Activated CD4-positive, alpha-beta memory T cell treated with anti-CD3 and anti-CD28 coated beads, Interleukin-2, amount 10 ng/mL, durations not matched to agents 7 days and 5 days (primary cell): Measurements from ENCODE around the gene AMPD2. TPM values are rescaled to one million over a fixed set of nuclear protein-coding genes. Genes with fewer than 3 reads are reported as not detected.

Experiments used
- CTCF ChIA-PET: fragments of 350-600 bp; sonication (Branson Sonifier 250); formaldehyde crosslinking; loops from one replicate; lab custom pipeline; 2021; ENCODE audit warnings: antibody characterized with exemption, inconsistent platforms; lab: Charles Lee
- POLR2A ChIA-PET: fragments of 350-600 bp; sonication (Branson Sonifier 250); formaldehyde crosslinking; loops from one replicate; lab custom pipeline; 2021; ENCODE audit warnings: antibody characterized with exemption; lab: Charles Lee
- DNase-seq: peaks from one replicate; pipeline ENCODE4 v3.0.0-alpha.2; 2020
- H3K27ac Mint-ChIP-seq: one replicate; pipeline ENCODE4 v1.8.0; 2021; ENCODE audit warnings: mild to moderate bottlenecking, mixed read lengths
- H3K27me3 Mint-ChIP-seq: one replicate; pipeline ENCODE4 v1.8.0; 2021; ENCODE audit warnings: mixed read lengths
- H3K36me3 Mint-ChIP-seq: one replicate; pipeline ENCODE4 v1.8.0; 2021; ENCODE audit warnings: low read depth, mixed read lengths
- H3K4me1 Mint-ChIP-seq: one replicate; pipeline ENCODE4 v1.8.0; 2021; ENCODE audit warnings: mixed read lengths
- H3K4me3 Mint-ChIP-seq: one replicate; pipeline ENCODE4 v1.8.0; 2021; ENCODE audit warnings: mild to moderate bottlenecking, mixed read lengths
- H3K9me3 Mint-ChIP-seq: one replicate; pipeline ENCODE4 v1.8.0; 2021; ENCODE audit warnings: mixed read lengths
- total RNA-seq, 2 experiments: library from RNA; stranded (reverse); gene quantifications; one replicate each; pipeline ENCODE4 v1.2.3, GENCODE V29; 2021

AMPD2 gene
- total RNA-seq: 100 to 1,000 TPM; 110 to 122 TPM

DNA sequence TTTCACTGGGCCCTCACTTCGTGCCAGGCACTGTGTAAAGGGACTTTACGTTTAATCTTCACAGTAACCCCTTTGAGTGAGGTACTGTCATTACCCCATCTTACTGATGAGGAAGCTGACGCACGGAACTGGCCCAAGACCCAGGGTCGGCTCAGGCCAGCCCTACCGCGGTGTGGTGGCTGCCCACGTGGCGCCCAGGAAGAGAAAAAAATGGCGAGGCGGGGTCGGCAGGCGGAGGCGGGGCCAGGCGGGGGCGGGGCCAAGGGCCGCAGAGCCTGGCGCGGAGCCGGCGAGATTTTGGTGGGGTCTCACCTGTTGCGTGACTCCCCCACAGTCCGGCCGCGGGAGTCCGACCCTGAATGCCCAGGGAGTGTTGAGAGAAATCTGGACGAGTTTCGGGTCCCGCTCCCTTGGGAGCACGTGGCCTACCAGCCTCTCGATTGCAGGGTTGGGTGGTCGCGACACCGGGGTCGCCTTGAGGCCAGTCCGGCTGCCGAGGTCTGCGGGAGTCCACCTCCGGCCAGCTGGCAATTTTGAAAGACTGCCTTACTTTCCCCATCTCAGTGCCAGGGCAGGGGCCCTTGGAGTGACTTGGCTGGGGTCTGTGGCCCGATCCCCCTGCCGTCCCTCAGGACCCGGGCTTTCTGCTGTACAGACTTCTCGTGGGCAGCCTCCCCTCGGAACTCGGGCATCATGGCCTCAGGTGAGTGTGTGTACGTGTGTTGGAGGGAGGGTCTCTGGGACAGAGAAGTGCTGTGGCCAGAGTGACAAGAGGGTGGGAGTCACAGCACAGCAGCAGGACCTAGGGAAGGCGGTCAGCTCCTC, at the start of gene AMPD2, which contains the start of gene GNAT2:
AMPD2 (plus strand) TSS at position 262 of the 825 bp plus-strand sequence. CDS start 1,339 bp downstream, outside the sequence.
GNAT2 (minus strand) TSS at position 41 of the 825 bp plus-strand sequence. CDS start 6,746 bp downstream, outside the sequence.
- no peaks in the 10 kb centered on the region for H3K27me3 Mint-ChIP-seq
- ChIA-PET CTCF (interaction anchor here (1.0 to 3.1 kb wide), 12 partner anchors 11 to 365 kb away, joined by 3 to 17 read pairs (median 4); partner anchors contain the start of genes AHCYL1 and GNAI3), POLR2A (interaction anchor here (0.7 to 8.5 kb wide), 15 partner anchors 10 to 415 kb away, joined by 3 to 106 read pairs (median 5); partner anchors contain the start of genes ATXN7L2, GNAI3, PSMA5 and SARS1)
- peak within 1 kb of the TSS; percentile 97 for H3K4me3 Mint-ChIP-seq
- peaks cover 73% of the 10 kb centered on the region for H3K4me1 Mint-ChIP-seq
- peak; percentile 78 for DNase-seq
- H3K27ac Mint-ChIP-seq: peak within 1 kb of the TSS; percentile 93
- H3K36me3 Mint-ChIP-seq: peaks cover 5% of the 10 kb centered on the region
- H3K9me3 Mint-ChIP-seq: no peaks in the 10 kb centered on the region

DNA sequence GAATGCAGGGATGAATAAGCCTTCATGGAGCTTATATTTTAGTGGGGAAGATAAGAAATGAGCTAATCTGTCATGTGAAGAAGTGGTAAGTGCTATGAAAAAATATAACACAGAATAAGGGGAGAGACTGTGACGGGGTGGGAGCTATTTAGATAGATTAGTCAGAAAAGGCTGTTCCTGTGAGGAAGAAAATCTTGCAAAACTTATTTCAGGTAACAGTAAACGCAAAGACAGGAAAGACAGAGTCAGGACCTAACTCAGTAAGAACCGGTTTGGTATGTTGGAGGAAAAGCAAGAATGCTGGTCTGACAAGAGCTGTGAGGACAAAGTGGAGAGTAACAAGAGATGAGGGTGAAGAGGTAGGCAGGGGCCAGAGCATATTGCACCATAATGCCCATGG, 49.2 kb upstream of the AMPD2 start:
- peaks cover 10% of the 10 kb centered on the region for H3K36me3 Mint-ChIP-seq
- H3K4me3 Mint-ChIP-seq: no peak overlapping the region
- H3K4me1 Mint-ChIP-seq: peaks cover 16% of the 10 kb centered on the region
- POLR2A ChIA-PET: interaction anchor here (1.7 to 2.3 kb wide), 2 partner anchors 21 to 22 kb away, joined by 4 to 11 read pairs; partner anchors contain the start of gene GNAI3
- H3K27ac Mint-ChIP-seq: no peak overlapping the region
- CTCF ChIA-PET: interaction anchor here (1.1 to 2.9 kb wide), 4 partner anchors 15 to 73 kb away, joined by 3 to 12 read pairs (median 6); partner anchors contain the start of gene GNAI3
- no peaks in the 10 kb centered on the region for H3K27me3 Mint-ChIP-seq
- no peak for DNase-seq
- H3K9me3 Mint-ChIP-seq: no peaks in the 10 kb centered on the region

DNA sequence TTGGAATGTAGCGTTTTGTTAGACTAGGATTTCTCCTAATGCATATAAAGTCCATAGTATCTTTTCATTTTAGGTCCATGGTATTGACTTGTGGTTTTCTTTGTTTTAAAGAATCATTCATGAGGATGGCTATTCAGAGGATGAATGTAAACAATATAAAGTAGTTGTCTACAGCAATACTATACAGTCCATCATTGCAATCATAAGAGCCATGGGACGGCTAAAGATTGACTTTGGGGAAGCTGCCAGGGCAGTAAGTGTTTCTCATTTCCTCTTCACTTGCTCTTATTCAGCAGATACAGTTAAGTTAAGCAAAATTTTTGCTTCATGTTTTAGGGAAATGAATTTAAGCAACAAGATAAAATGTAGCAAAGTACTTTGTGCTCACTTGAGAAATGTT, 45.9 kb upstream of the AMPD2 start:
- Mint-ChIP-seq H3K27ac (no peak overlapping the region), H3K4me3 (no peak overlapping the region), H3K4me1 (peaks cover 11% of the 10 kb centered on the region), H3K27me3 (no peaks in the 10 kb centered on the region), H3K9me3 (no peaks in the 10 kb centered on the region), H3K36me3 (peaks cover 21% of the 10 kb centered on the region)
- CTCF ChIA-PET: no interaction called here
- DNase-seq: no peak
- POLR2A ChIA-PET: interaction anchor here (2.7 kb wide), 1 partner anchor 25 kb away, joined by 11 read pairs; the partner anchor contains the start of gene GNAI3

DNA sequence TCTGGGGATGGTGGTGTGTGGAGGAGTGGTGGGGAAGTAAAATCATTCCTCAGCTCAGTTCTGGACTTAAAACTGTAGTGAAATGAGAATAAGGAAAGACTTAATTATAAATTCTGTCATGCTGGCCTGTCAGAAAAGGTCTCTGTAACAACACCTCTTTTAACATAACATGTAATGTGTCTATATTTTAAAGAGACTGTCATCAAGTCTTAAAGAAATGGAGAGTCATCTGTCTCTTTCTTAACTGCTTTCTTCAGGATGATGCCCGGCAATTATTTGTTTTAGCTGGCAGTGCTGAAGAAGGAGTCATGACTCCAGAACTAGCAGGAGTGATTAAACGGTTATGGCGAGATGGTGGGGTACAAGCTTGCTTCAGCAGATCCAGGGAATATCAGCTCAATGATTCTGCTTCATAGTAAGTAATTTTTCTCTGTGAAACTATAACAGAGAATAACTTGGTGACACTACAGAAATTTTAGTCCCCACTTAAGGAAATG, 40.6 kb upstream of the AMPD2 start:
- H3K36me3 Mint-ChIP-seq: peaks cover 54% of the 10 kb centered on the region
- no peak for DNase-seq
- H3K9me3 Mint-ChIP-seq: no peaks in the 10 kb centered on the region
- ChIA-PET POLR2A (interaction anchor here (1.2 kb wide), 1 partner anchor 30 kb away, joined by 4 read pairs; no protein-coding TSS in a partner anchor), CTCF (interaction anchor here (1.0 kb wide), 1 partner anchor 61 kb away, joined by 3 read pairs; no protein-coding TSS in a partner anchor)
- H3K4me1 Mint-ChIP-seq: peaks cover 3% of the 10 kb centered on the region
- H3K27me3 Mint-ChIP-seq: no peaks in the 10 kb centered on the region
- H3K4me3 Mint-ChIP-seq: no peak overlapping the region
- no peak overlapping the region for H3K27ac Mint-ChIP-seq

DNA sequence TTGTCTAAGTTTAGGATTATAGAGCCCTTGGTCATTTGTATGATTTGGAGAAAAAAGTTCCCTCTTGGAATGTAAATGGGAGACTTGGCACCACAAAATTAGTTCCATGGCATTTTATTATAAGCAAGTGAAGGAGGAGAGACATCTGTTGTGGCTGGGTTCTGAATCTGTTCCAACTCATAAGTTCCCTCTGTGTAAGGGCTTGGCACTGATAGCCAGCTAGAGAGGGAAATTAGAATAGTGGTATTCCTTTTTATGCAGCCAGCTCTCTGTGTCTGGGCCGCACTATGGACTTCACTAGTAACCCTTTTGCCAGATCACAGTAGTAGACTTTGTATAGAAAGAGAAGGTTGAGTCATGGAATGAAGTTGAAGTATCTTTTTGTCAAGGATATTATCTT, 40.1 kb upstream of the AMPD2 start:
- no peak for DNase-seq
- Mint-ChIP-seq H3K4me1 (peaks cover 3% of the 10 kb centered on the region), H3K4me3 (no peak overlapping the region), H3K9me3 (no peaks in the 10 kb centered on the region), H3K27me3 (no peaks in the 10 kb centered on the region), H3K36me3 (peaks cover 55% of the 10 kb centered on the region), H3K27ac (no peak overlapping the region)
- ChIA-PET POLR2A (interaction anchor here (0.9 to 1.6 kb wide), 2 partner anchors 15 to 30 kb away, joined by 3 to 6 read pairs; no protein-coding TSS in a partner anchor), CTCF (interaction anchor here (1.0 to 1.1 kb wide), 2 partner anchors 60 to 405 kb away, joined by 3 read pairs; partner anchors contain the start of gene AHCYL1)

DNA sequence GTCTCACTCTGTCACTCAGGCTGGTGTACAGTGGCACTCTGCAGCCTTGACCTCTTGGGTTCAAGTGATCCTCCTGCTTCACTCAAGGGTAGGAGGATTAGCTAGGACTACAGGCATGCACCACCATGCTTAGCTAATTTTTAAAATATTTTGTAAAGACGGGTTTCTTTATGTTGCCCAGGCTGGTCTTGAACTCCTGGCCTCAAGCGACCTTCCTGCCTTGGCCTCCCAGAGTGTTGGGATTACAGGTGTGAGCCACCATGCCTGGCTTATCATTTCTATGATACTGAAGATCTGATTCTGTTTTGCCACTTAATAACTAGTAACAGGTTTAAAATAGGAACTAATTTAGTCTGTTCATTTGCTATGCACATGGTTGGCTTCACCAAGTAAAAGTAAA, 37.6 kb upstream of the AMPD2 start:
- Mint-ChIP-seq H3K27me3 (no peaks in the 10 kb centered on the region), H3K4me1 (peaks cover 3% of the 10 kb centered on the region), H3K27ac (no peak overlapping the region), H3K36me3 (peaks cover 62% of the 10 kb centered on the region), H3K9me3 (no peaks in the 10 kb centered on the region), H3K4me3 (no peak overlapping the region)
- POLR2A ChIA-PET: interaction anchor here (1.3 kb wide), 1 partner anchor 31 kb away, joined by 3 read pairs; no protein-coding TSS in a partner anchor
- DNase-seq: no peak
- CTCF ChIA-PET: no interaction called here

DNA sequence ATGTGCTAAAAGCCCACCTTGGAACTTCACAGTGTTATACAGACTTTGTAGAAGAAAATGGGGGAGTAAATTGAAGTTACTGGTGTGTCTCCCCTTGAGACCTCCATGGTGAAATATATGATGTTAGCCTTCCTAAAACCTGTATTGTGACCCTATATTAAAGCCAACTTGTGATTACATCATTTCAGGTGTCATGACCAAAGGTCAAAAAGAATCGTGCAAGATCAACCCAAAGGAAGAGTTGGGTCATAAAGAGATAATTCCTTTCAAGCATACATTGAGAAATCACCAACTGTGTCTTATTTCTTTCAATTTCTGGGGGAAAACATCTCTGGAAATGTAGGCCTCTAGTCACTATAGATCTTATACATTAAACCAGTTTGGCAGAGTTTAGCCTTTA, 34.9 kb upstream of the AMPD2 start:
- H3K36me3 Mint-ChIP-seq: peaks cover 72% of the 10 kb centered on the region
- CTCF ChIA-PET: interaction anchor here (1.7 kb wide), 1 partner anchor 56 kb away, joined by 5 read pairs; no protein-coding TSS in a partner anchor
- H3K27me3 Mint-ChIP-seq: no peaks in the 10 kb centered on the region
- H3K4me1 Mint-ChIP-seq: no peaks in the 10 kb centered on the region
- no peak overlapping the region for H3K27ac Mint-ChIP-seq
- POLR2A ChIA-PET: no interaction called here
- DNase-seq: no peak
- H3K4me3 Mint-ChIP-seq: no peak overlapping the region
- no peaks in the 10 kb centered on the region for H3K9me3 Mint-ChIP-seq

DNA sequence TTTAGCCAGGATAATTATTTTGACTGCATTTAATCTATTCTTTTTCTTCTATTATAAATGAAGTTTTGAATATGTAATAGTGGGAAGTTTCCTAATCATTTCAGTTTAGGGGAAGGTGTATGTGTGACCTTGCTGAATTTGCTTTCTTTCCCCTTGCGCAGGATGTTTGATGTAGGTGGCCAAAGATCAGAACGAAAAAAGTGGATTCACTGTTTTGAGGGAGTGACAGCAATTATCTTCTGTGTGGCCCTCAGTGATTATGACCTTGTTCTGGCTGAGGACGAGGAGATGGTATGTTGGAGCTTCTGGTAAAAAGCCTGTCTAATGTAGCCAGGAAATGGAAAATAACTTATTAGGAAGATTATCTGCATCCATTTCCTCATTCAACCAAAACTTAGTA, 33.6 kb upstream of the AMPD2 start:
- no peak overlapping the region for H3K4me3 Mint-ChIP-seq
- ChIA-PET CTCF (interaction anchor here (1.0 to 1.7 kb wide), 3 partner anchors 16 to 55 kb away, joined by 3 to 5 read pairs (median 3); no protein-coding TSS in a partner anchor), POLR2A (no interaction called here)
- DNase-seq: no peak
- H3K27me3 Mint-ChIP-seq: no peaks in the 10 kb centered on the region
- peaks cover 69% of the 10 kb centered on the region for H3K36me3 Mint-ChIP-seq
- H3K27ac Mint-ChIP-seq: no peak overlapping the region
- no peaks in the 10 kb centered on the region for H3K9me3 Mint-ChIP-seq
- H3K4me1 Mint-ChIP-seq: no peaks in the 10 kb centered on the region

DNA sequence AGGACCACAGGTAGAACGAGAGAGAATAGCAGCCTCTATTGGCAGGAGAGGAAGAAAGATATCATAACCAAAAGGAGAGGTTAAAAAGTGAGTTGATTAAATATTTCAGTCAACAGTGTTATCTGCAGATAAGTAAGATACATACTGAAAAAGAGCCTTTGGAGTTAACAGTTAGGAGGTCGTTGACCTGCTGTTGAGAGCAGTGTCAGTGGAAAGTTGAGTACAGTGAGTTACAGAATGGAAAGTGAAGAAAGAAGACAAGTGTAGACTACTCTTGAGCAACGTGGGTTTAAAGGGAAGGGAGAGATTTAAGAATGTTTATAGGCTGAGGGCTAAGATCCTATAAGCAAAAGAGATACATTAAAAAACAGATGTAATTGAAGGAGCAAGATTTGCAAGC, 30.5 kb upstream of the AMPD2 start:
- CTCF ChIA-PET: no interaction called here
- Mint-ChIP-seq H3K4me1 (no peaks in the 10 kb centered on the region), H3K27ac (no peak overlapping the region), H3K36me3 (peaks cover 78% of the 10 kb centered on the region), H3K4me3 (no peak overlapping the region), H3K9me3 (no peaks in the 10 kb centered on the region), H3K27me3 (no peaks in the 10 kb centered on the region)
- POLR2A ChIA-PET: no interaction called here
- DNase-seq: no peak

DNA sequence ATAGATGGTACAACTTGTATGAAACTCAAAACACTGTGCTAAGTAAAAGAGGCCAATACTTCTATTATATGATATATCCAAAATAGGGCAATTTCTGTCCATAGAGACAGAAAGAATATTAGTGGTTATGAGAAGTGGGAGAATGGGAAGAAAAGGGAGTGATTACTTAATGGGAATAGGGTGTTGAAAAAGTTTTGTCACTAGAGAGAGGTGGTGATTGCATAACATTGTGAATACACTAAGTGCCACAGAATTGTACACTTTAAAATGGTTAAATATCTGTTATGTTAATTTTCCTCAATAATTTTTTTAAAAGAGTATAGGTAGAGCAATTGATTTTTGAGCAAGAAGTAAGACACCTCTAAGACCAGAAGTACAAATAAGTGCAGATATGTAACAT, 30.0 kb upstream of the AMPD2 start:
- CTCF ChIA-PET: no interaction called here
- no peaks in the 10 kb centered on the region for H3K4me1 Mint-ChIP-seq
- POLR2A ChIA-PET: interaction anchor here (1.1 kb wide), 1 partner anchor 41 kb away, joined by 3 read pairs; the partner anchor contains the start of gene GNAI3
- H3K27ac Mint-ChIP-seq: no peak overlapping the region
- H3K4me3 Mint-ChIP-seq: no peak overlapping the region
- peaks cover 78% of the 10 kb centered on the region for H3K36me3 Mint-ChIP-seq
- no peaks in the 10 kb centered on the region for H3K27me3 Mint-ChIP-seq
- H3K9me3 Mint-ChIP-seq: no peaks in the 10 kb centered on the region
- no peak for DNase-seq

DNA sequence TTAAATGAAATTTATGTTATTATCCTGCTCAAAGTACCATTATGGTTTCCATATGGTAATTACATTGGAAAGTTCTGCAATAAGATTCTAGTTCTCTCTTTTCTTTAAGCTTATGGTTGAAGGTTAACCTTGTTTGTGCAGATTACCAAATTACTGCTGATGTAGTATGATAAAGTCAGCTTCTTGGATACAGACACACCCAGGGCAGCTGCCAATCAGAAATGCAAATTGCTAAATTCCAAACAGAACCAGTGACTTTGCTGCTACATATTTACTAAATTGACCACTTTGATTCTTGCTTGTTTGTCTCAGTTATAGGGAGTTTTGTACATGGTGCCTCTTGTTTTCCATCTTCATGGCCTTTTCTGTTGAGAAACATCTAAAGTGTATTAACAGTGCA, 26.7 kb upstream of the AMPD2 start:
- POLR2A ChIA-PET: interaction anchor here (1.5 kb wide), 1 partner anchor 44 kb away, joined by 7 read pairs; the partner anchor contains the start of gene GNAI3
- Mint-ChIP-seq H3K27me3 (no peaks in the 10 kb centered on the region), H3K4me3 (no peak overlapping the region), H3K36me3 (peaks cover 64% of the 10 kb centered on the region), H3K4me1 (peaks cover 2% of the 10 kb centered on the region), H3K27ac (no peak overlapping the region), H3K9me3 (no peaks in the 10 kb centered on the region)
- CTCF ChIA-PET: interaction anchor here (1.2 kb wide), 1 partner anchor 9 kb away, joined by 3 read pairs; no protein-coding TSS in a partner anchor
- no peak for DNase-seq

DNA sequence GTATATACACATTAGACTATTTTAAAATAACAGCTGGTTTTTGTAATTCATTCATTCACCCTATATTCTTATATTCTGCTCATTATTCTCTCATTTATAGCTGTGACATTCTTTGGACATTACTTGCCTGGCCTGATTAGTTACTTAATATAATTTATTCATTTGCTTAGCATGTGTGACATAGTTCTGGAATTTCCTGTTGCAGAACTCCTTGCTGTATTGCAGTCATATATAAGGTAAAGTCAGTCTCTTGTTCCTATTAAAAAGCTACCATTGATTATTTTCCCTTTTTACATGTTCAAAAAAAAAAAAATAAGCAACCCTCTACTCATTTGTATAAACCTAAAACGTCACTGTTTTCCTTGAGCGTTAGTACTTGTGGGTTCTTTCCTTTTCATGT, 24.1 kb upstream of the AMPD2 start:
- peaks cover 63% of the 10 kb centered on the region for H3K36me3 Mint-ChIP-seq
- H3K9me3 Mint-ChIP-seq: no peaks in the 10 kb centered on the region
- ChIA-PET CTCF (interaction anchor here (1.5 kb wide), 1 partner anchor 49 kb away, joined by 4 read pairs; no protein-coding TSS in a partner anchor), POLR2A (interaction anchor here (0.6 to 2.0 kb wide), 2 partner anchors 47 to 378 kb away, joined by 3 to 6 read pairs; partner anchors contain the start of gene GNAI3)
- H3K27me3 Mint-ChIP-seq: no peaks in the 10 kb centered on the region
- H3K27ac Mint-ChIP-seq: no peak overlapping the region
- no peak for DNase-seq
- peaks cover 2% of the 10 kb centered on the region for H3K4me1 Mint-ChIP-seq
- H3K4me3 Mint-ChIP-seq: no peak overlapping the region
